ENCODE results near the gene EPHB4.

GRCh38 chr7:100861616-100861985 is 34.3 kb upstream of the EPHB4 start:
- TF ChIP-seq CTCF (IDR thresholded peaks at IDR 0.05): no peak
- TF ChIP-seq POLR2A (IDR thresholded peaks at IDR 0.05): no peak
